GM12801 (cell line): ENCODE data around the gene TSPAN10.

Source experiments
- TF ChIP-seq, protein P1 (sequence below): IDR thresholded peaks from one replicate; pipeline ENCODE4 v1.5.1; 2011; ENCODE audit warnings: control low read depth; ENCODE audit not compliant: insufficient read length; ENCODE audit errors: extremely low read depth

The TSPAN10 gene

GRCh38 chr17:81615401-81615930, 21.5 kb upstream of the TSPAN10 start:
- TF ChIP-seq, protein P1, sequence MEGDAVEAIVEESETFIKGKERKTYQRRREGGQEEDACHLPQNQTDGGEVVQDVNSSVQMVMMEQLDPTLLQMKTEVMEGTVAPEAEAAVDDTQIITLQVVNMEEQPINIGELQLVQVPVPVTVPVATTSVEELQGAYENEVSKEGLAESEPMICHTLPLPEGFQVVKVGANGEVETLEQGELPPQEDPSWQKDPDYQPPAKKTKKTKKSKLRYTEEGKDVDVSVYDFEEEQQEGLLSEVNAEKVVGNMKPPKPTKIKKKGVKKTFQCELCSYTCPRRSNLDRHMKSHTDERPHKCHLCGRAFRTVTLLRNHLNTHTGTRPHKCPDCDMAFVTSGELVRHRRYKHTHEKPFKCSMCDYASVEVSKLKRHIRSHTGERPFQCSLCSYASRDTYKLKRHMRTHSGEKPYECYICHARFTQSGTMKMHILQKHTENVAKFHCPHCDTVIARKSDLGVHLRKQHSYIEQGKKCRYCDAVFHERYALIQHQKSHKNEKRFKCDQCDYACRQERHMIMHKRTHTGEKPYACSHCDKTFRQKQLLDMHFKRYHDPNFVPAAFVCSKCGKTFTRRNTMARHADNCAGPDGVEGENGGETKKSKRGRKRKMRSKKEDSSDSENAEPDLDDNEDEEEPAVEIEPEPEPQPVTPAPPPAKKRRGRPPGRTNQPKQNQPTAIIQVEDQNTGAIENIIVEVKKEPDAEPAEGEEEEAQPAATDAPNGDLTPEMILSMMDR: no peak

GRCh38 chr17:81616877-81617276, 20.1 kb upstream of the TSPAN10 start:
- TF ChIP-seq, protein P1: no peak

- TF ChIP-seq, protein P1: no peak
Measured at GRCh38 chr17:81621494-81622130, 15.4 kb upstream of the TSPAN10 start.

GRCh38 chr17:81630274-81630673, 6.7 kb upstream of the TSPAN10 start:
- TF ChIP-seq, protein P1: no peak

DNA sequence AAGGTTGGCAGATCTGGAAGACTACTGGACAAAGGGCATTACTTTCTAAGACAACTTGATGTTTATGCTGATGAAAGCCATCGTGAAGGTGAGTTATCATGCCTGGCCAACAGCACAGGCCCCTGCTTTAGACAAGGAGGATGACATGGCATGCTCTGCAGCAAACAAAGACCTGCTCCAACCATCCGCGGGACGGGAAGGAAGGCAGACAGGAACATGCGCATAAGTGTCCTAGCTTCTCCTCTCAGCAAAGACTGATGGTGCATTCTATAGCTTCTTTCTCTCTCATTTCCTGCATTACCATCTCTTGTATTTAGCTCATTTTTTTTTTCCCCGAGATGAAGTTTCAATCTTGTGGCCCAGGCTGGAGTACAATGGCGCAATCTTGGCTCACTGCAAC, 5.5 kb upstream of the TSPAN10 start:
- TF ChIP-seq, protein P1: no peak

GRCh38 chr17:81635431-81635830, 1.6 kb upstream of the TSPAN10 start:
- TF ChIP-seq, protein P1: no peak

DNA sequence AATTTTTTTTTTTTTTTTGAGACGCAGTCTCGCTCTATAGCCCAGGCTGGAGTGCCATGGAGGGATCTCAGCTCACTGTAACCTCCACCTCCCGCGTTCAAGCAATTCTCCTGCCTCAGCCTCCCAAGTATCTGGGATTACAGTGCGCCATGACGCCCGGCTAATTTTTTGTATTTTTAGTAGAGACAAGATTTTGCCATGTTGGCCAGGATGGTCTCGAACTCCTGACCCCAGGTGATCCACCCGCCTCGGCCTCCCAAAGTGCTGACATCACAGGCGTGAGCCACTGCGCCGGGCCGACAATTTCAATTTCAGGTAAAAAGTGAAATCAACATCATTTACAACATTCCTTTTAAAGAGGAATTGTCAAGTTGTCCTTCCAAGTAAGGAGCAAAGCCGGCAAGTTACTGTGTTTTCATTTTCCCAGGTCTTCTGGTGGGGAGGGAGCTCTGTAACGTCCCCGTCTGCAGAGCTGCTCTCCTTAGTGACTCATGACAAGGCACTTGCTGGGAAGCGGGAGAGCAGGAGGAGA, 957 bp upstream of the TSPAN10 start:
- TF ChIP-seq, protein P1: no peak
